GM18498 (cell line): ENCODE results near the gene MICAL3.

ENCODE experiments used
- ATAC-seq: cut with Tn5 transposase; IDR thresholded peaks from one replicate; pipeline ENCODE4 v1.9.1; 2021; ENCODE audit warnings: mild to moderate bottlenecking, moderate library complexity; ENCODE audit not compliant: unreplicated experiment

The MICAL3 gene

DNA sequence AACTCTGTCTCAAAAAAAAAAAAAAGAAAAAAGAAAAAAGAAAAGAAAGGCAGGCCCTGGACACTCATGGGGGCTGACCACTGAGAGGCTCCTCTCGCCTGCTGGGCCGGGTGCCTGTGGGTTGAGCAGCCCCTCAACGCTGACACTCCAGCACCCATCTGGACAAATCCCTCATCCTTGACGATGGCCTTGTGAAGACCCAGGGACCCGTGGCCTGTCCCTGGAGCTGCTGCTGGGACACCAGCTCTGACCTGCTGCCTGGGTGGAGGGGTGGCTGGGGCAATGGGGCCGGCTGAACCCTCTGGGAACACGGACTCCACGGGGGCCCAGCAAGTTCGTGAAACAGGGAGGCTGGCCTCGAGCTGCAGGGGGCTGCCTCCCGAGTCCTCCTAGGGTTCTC lies 239.6 kb downstream of the MICAL3 start:
- ATAC-seq = no peak

DNA sequence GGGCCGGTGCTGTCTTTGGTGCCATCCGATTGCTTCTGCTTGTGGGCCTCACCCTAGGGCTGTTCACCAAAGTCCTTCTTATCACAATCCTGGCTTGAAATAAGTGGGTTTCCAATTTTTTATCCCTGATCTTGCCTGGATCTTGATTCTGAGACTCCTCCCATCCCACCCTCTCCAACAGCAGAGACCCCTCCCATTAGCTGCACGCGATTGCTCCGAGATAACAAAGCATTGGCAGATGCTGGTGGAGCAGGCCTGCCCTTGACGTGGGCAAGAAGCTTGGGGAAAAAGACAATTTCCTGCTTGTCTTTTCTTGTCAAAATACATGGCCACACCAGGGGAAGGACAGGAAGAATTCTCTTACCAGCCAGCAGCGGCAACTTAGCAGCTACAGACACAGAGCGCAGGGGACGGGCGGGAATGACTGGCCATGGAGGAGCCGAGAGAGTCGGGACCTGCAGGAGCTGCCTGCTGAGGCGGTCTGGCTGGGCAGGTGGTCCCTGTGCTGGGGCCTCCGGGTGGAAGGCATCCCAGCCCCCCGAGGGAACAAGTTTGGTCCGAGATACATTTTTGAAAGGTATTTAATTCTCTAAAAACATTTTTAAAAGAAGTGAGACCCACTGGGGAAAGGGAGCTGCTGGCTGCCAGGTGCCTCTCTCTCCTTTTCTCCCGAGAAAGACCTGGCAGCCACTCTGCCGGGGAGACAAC lies 240.4 kb downstream of the MICAL3 start:
- ATAC-seq = no peak

DNA sequence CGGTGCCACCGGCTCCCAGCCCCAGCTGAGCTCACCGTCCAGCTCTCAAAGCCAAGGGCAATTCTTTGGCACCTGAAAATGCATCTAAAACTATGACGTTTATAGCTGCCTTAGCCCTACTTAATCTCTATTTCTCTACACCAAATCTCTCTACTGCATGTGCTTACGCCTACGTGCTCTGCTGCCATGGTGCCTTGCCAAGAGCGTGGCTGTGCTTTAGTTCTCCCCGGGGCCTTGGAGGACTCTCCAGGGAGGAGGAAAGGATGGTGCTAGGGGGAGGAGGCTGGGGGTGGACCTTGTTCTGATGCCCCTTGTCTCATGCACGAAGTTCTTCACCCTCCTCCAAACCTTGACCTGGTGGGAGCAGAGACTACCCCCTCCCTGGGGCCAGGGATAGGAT lies 241.0 kb downstream of the MICAL3 start:
- ATAC-seq = no peak

DNA sequence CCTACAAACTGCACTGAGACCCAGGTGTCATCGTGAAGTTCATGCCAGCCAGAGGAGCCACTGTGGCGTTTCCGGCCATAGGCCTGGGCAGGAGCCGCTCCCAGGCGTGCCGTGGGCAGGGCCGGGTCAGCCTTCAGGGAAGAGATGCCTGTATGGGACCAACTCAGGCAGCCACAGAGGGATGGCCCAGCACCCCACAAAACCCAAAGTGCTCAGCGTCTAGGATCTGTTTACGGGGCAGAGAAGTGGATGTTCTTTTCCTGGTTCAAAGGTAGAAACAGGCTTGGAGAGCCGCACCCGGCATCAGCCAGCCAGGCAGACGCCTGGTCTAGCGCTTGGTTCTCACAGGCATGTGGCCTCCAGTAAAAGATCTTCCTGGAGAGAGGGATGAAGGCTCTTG lies 241.7 kb downstream of the MICAL3 start:
- ATAC-seq = no peak

DNA sequence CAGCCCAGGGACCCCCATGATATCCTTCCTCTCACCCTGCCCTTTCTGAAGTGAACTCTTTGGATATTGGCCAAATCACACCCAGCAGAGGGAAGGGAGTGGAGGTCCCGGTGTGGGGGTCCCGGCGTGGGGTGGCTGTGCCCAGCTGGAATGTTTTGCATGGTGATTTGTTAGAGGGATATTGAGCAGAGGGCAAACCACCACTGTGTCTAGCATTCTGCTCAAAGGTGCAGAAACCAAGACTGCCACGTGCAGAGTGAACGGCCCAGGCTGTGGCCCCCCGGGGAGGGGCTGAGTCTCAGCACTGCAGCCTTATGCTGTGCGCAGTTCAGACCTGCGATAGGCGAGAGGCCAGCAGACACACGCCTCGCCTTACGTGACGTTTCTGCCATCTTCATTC lies 242.2 kb downstream of the MICAL3 start:
- no peak for ATAC-seq

DNA sequence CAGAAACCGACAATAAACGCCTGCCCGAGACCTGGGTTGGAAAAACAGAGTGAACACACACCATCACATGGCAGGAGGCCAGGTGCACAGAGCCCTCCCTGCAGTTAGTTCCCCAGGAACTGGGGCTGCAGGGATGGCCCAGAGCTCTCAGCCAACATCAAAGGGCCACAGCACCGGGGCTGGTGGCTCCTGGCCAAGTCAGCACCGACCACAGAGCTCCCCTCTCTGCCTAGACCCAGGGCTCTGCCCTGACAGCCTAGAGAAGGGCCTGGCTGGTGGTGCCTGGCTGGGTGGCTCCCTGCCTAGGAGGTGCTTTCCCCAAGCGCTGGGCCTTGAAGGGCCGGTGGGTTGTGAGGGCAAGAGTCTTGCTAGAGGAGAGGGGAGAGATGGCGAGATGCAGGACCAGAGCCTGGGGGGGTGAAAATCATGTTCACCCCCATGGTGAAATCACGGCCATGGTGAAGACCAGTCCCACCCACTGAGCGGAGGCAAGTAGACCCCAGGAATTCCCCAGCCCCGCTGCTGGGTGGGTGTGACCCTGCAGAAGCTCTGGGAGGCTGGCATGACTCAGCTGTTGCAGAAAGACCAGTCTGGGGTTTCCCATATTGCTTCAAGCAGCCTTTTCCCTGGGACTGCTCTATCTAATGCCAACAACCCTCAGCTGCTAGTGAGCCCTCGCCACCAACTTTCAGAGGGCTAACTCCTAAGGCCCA lies 242.9 kb downstream of the MICAL3 start:
- ATAC-seq = peak; percentile 39

DNA sequence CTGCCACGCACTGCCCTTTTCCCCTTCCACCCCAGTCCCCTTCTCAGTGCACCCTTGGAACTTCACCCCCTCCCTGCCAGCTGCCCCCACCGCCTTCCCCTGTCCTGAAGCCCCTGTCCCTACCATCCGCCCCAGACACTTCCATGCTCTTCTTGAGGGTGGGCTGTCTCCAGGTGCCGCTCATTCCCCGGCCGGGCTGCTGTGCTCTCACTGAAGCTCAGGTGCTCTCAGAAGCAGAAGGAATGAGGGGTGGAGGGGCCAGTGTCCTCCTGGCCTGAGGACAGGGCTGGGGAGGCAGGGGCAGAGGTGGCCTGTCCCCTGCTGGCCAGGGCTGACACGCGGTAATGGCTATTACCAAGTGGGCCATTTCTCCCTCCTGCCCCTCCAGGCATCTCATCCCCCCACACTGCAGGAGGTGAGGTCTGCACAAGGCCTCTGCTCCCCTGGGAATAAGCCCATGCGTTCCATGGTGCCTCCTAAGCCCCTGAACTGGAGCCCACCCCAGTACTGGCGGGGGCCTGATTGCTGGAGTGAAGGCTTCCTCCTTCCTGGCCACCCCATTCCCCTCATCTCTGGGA lies 243.5 kb downstream of the MICAL3 start:
- ATAC-seq = no peak

DNA sequence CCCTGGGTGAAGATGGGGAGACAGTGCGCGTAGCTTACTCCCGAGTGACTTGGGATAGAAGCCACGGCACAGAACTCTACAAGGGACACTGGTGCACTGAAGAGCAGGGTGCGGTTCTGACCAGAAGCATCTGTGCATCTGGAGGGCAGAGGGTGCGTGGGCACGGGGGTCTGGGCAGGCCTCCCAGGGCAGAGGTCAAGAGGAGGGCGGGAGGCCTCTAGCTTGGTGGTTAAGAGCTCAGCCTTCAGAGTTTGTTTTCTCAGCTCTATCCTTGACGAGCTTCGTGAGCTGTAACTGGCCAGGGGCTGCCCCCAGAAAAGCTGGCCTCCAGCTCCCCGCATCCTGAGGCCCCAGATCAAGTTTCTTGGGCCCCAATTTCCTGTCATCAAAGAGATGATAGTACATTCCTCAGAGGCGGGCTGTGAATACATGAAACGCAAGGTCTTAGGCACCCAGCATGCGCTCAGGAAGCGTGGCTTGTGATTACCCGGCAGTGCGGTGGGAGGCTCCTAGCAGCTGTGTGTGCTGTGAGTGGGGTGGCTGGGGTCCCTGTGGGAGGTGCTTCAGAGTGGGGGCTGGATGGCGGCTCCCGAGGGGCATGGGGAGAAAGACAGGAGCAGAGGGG lies 244.1 kb downstream of the MICAL3 start:
- ATAC-seq = no peak

DNA sequence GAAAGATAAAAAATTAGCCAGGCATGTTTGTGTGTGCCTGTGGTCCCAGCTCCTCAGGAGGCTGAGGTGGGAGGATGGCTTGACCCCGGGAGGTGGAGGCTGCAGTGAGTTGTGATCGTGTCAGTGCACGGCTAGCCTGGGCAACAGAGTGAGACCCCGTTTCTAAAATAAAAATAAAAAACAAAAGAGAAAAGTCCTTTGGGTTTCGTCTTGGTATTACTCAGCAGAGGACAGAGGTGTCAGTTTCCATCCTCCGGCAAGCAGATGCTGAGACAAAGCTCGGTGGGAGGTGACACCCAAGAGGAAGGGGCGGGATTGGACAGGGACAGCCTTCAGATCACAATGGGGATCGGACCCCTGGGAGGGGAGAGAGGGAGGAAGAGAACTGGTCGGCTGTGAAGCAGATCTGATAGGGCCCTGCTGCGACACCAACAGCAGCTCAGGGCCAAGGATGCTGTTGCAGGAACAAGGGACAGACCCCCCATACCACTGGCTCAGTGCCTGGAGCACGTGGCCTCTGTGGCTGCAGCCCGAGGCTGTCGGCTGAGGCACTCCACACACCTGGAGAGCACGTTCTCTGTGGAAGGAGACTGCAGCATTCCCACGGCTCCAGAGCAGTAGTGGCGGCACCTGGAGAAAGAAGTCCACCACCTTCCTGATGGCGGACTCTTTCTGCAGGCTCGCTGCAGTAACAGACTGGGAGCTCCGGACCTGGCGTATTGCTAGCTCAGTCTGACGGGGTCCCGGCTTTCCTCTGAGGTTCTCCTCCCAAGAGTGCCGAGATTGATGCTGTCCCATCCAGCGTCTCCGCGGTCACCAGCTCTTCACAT lies 244.9 kb downstream of the MICAL3 start:
- no peak for ATAC-seq

DNA sequence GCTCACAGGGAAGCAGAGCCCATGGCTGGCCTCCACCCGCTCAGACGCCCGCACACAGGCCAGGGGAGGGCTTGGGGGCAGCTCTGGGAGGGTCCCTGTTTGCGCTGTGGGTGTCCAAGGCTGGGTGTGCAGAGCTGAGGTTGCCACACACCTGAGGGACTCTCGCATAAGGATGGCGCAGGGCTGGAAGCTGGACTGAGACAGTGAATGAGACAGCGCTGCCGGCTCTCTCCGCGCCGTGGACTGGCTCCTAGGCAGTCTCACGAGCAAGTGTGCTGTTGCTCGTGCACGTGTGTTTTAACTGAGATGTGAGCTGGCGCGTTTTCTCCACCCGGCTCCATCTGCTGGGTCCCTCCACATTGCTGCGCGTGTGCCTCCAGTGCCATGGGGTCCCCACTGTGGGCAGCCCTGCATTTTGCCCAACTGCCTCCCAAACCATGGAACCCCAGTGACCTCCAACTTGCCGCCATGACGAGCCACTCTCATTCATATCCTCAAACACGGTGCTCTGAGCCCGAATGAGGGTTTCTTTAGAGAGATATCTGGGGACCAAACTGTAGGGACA lies 245.9 kb downstream of the MICAL3 start:
- no peak for ATAC-seq

DNA sequence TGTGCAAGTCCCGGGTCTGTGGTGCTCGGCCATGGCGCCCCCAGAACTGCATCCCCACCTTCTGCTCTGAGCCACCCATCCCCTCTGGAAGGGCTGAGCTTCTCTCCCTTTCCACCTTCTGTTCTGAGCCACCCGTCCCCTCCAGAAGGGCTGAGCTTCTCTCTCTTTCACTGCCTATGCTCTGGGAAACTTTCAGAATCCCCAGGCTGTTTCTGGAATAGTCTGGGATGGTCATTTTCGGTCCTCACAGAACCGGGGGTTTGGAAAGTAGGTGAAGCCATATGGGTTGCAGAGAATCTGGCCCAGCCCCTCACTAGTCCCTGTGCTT lies 246.7 kb downstream of the MICAL3 start:
- no peak for ATAC-seq

DNA sequence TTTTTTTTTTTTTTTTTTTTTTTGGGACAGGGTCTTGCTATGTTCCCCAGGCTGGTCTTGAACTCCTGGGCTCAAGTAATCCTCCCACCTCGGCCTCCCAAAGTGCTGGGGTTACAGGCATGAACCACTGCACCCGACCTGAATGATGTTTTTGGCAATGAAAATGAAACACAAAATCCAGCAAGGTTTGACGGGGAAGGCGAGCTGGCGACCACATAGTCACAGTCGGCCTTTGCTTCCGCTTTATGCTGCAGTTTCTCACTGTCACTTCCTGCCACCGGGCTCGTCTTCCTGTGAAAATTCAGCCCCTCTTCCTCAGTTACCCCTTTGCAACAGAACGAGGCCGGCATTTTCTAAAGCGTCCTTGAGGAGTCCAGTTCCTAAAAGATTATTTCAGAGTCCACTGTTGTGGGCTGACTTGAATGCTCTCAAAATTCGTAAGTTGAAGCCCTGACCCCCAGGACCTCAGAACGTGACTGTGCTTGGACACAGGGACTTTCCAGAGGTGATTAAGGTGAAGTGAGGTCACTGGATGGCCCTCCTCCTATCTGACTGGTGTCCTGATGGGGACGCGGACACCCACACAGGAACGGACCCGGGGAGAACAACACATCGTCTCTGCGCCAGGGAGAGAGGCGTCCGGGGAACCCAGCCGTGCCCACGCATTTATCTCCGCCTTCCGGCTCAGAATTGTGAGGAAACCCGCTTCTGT lies 247.2 kb downstream of the MICAL3 start:
- ATAC-seq = peak; percentile 30

DNA sequence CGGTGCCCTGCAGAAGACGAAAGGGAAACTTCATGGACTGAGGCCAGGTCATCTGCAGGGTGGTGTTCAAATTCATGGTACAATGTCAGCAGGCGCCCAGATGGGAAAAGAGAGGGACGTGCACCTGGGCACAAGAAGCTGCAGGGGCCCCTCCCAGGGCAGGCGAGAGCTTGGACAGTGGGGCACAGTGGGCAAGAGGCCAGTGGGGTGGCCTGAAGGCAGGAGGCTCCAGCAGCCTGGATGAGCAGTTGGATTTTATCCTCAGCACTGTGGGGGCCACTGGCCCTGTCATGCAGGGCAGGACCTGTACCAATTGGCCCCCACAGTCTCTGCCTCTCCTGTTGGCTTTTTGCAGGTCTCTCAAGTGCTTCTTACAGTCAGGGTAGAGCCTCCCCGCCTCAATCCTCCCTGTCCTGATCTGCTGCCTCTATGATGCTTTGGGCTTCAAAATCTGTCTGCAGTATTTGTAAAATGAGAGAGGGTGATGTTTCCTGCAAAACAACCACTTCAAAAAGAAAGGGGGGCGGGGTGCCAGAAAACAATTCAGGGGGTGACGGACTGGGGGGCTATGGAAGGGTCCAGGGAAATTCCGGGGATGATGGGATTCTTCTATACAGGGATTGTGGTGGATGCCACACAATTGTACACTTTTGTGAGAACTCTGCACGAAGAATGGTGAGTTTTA lies 248.4 kb downstream of the MICAL3 start:
- ATAC-seq = no peak

DNA sequence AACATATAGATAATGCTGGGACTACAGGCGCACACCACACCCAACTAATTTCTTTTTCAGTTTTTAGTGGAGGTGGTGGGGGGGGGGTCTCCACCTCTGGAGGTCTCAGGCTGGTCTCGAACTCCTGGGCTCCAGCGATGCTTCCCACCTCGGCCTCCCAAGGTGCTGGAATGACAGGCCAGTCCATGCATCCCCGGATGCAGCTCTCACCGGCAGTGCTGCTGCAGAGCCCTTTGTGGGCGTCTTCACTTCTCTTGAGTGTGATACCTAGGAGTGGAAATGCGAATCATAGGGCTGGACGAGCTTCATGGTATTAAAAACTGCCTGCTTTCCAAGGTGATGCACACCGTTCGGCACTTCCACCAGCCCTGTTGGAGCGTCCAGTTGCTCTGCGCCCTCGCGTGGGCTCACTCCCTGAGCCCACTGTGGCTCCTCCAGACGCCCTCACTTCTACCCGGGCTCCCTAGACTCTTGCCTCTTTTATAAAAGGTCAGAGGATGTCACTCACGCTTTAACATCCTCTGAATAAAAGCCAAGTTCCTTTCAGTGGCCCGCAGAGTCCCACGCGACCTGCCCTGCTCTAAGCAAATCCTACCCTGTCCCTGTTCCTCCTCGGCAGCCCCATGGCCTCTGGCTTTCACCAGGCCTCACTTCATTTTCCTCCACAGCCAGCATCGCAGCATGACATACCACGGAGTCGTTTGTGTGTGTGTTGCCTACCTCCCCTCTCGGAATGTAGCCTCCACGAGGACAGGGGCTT lies 249.3 kb downstream of the MICAL3 start:
- no peak for ATAC-seq

DNA sequence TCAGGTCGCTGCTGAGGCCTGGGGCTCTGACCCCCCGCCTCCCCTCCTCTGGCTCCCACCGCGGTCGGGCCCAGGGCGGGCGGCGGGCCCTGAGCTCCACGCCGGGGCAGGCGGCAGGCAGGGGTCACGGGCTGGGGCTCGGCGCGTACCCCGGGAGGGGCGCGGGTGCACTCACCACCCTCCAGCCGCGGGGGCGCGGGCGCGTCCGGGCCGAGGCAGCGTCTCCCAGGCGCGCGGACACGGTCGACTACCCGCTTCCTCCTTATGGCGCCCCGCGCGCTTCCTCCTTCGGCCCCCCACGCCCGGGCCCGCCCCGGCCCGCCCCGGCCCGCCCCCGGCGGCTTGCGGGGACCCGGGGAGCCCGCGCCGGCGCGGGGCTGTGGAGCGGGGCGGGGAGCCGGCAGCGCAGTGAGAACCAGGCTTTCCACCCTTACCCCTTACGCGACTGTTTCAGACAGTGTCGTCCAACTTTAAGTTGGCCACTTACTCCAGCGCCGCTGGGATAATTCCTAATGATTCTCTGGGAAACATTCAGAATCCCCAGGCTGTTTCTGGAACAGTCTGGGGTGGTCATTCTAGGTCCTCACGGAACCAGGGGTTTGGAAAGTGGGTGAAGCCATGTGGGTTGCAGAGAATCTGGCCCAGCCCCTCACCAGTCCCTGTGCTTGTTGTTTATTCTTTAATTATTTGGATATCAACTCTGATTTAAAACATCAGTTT lies 250.0 kb downstream of the MICAL3 start, which contains the start of gene BID:
Gene BID (minus strand): TSS at position 264 of the 720 bp plus-strand sequence. CDS start 24,353 bp downstream, outside the sequence.
- peak; percentile 44 for ATAC-seq

DNA sequence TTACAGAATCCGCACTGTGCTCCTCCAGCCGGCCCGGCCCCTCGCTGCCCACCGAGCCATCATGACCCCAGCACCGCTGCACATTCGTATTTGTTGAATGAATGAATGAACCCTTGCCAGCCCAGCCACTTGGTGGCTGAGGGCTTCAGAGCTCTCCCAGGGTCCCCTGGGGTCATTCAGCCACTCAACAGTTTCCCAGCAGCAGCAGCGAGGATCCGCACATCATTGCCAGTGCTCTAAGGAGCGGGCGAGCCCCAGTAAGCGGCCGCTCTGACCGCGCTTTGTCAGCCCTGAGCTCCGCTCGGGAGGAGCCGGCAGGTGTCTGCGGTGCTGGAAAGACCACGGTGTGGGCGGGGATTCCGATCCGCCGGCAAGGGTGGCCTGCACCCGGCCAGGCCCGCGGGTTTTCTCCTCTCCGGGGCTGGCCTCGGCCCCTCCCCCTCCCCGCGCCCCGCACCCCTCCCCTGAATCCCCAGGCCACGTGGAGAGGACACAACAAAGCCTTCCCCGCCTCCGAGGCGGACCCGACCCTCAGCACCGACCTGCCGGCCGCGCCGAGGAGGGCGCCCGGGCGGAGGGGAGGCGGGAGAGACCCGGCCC lies 250.7 kb downstream of the MICAL3 start:
- ATAC-seq = peak; percentile 38

DNA sequence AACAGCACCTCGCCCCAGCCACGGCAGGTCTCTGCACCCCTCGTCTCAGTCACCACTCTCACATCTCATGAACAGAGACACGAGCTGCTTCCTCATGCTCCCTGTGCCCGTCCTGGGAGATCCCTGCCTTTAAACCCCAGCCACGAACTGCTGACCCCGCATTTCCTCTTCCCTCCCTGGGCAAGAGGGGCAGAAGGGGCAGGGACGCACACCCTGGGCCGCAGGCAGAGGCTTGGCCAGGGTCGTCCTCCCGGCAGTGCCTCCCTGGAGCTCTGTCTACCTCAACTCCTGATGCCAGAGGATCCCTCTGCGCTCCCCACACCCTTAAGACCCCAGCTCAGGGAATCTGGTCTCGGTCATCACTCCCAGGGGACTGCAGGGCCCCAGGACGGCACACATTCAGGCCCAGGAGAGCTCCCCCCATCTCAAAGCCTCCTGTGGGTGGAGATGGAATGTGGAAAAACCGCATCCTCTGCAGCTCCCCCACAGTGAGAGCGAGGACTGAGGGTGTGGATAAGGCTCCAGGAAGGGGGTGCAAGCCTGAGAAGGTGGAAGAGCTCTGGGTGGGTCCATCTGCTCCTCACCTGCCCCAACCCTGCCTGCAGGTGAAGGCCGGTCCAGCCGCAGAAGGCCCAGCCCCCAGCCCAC lies 251.3 kb downstream of the MICAL3 start:
- no peak for ATAC-seq
